ENCODE measurements around the gene EPDR1. TPM values are rescaled to one million over a fixed set of nuclear protein-coding genes. Genes with fewer than 3 reads are reported as not detected.

The EPDR1 gene
- total and polyA plus RNA-seq, 2 of the 4 experiments (the other 2 are of a cell fraction) = under 0.01 to 0.09 TPM

DNA sequence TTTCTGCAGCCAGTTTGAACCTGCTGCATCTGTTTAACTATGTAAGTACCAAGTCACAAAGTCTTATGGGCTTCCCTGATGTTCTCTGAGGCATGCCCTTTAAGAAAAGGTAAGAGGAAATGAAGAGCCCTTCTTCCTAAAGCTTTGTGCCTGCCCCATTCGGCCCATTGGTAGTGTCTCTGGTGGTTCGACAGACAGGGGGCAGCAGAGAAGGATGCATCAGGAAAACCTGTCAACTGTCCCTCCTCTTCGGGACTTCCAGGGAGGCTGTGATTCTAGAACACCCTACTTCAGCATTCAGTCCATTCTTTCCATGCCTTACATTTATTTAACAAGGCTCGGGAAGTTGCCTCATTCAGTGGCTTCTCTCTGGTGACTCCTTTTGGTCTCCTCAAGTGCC lies 1.9 kb upstream of the EPDR1 start:
- Histone ChIP-seq H4K91ac (ENCODE audit: insufficient read depth, low read depth, low read length) (no peak overlapping the region), H3K18ac (ENCODE audit: low read depth, low read length) (no peak overlapping the region), H4K8ac (ENCODE audit: low read depth in 2 of 2, low read length in 2 of 2) (no peak overlapping the region), H2AFZ (replicated peaks; ENCODE audit: low read length, poor library complexity) (no peak overlapping the region), H2BK15ac (ENCODE audit: low read depth, low read length) (no peak overlapping the region), H4K5ac (ENCODE audit: low read depth, low read length) (no peak overlapping the region), H3K4me2 (ENCODE audit: low read depth, low read length) (no peak overlapping the region), H3K23ac (ENCODE audit: low read depth, low read length) (no peak overlapping the region), H3K9me1 (ENCODE audit: insufficient read depth, low read length) (no peaks in the 10 kb centered on the region), H3K36me3 (ENCODE audit: control insufficient read depth, insufficient read depth, low read length) (no peaks in the 10 kb centered on the region), H2AK5ac (ENCODE audit: low read depth, low read length) (no peak overlapping the region), H3K56ac (ENCODE audit: extremely low read depth, insufficient read depth, low read length) (no peak overlapping the region), H3K9me3 (ENCODE audit: control insufficient read depth, insufficient read depth, low read length) (no peaks in the 10 kb centered on the region), H2BK5ac (ENCODE audit: low read depth, low read length, poor library complexity, severe bottlenecking) (no peak overlapping the region), H2BK20ac (ENCODE audit: low read depth, low read length) (no peak overlapping the region), H2BK120ac (ENCODE audit: low read depth, low read length) (no peak overlapping the region), H3K27me3 (ENCODE audit: control insufficient read depth, insufficient read depth, low read length) (peaks cover 3% of the 10 kb centered on the region; the same call in 1 of the 2 replicates), H3K4me3 (ENCODE audit: insufficient read depth, low read depth, low read length) (no peak overlapping the region), H2AK9ac (replicated peaks; ENCODE audit: low read depth, low read length, poor library complexity) (no peak overlapping the region), H3K4me1 (ENCODE audit: control insufficient read depth, insufficient read depth, low read length) (no peaks in the 10 kb centered on the region), H3K9ac (ENCODE audit: low read depth, low read length) (no peak overlapping the region), H3K14ac (replicated peaks; ENCODE audit: low read depth, low read length) (no peak overlapping the region), H3K79me1 (ENCODE audit: low read depth in 1 of 2, low read length in 2 of 2) (no peaks in the 10 kb centered on the region), H3K27ac (ENCODE audit: insufficient read depth, low read length) (no peak overlapping the region), H4K20me1 (ENCODE audit: insufficient read depth, low read length) (no peaks in the 10 kb centered on the region), H3K4ac (ENCODE audit: low read depth, low read length) (no peak overlapping the region)
- no CpG with 5 or more reads among the region's 4 CpGs for WGBS, 2 experiments (ENCODE audit: extremely low coverage in 2 of 2, insufficient read length in 1 of 2)
- BruUV-seq (replicated peaks) = no TSS peak
- ATAC-seq (ENCODE audit: low read depth) (no peak), DNase-seq (no peak)
- ChIA-PET CTCF (interaction anchor here (0.6 kb wide), 1 partner anchor 17 kb away, joined by 8 read pairs; no protein-coding TSS in a partner anchor), POLR2A (ENCODE audit: unreplicated experiment) (no interaction called here)
- intact Hi-C loops (cut with micrococcal nuclease) = no loop called here
- TF ChIP-seq RAD21 (IDR thresholded peaks at IDR 0.05; ENCODE audit: low read length) = no peak
- TF ChIP-seq RCOR1 (IDR thresholded peaks at IDR 0.05; ENCODE audit: insufficient replicate concordance, low read length) = no peak
- TF ChIP-seq, protein P1, sequence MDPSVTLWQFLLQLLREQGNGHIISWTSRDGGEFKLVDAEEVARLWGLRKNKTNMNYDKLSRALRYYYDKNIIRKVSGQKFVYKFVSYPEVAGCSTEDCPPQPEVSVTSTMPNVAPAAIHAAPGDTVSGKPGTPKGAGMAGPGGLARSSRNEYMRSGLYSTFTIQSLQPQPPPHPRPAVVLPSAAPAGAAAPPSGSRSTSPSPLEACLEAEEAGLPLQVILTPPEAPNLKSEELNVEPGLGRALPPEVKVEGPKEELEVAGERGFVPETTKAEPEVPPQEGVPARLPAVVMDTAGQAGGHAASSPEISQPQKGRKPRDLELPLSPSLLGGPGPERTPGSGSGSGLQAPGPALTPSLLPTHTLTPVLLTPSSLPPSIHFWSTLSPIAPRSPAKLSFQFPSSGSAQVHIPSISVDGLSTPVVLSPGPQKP (IDR thresholded peaks at IDR 0.05; ENCODE audit: borderline replicate concordance, low read depth, low read length) = no peak
- no peak for TF ChIP-seq CHD1 (IDR thresholded peaks at IDR 0.05; ENCODE audit: low read depth, low read length)
- no peak for TF ChIP-seq POLR2A (IDR thresholded peaks at IDR 0.05; ENCODE audit: low read depth, low read length)
- TF ChIP-seq BHLHE40 (IDR thresholded peaks at IDR 0.05; ENCODE audit: low read depth, low read length) = no peak
- dilution Hi-C loops (cut with HindIII; ENCODE audit: low sequenced_read_pairs, unreplicated experiment) = no loop called here
- in situ Hi-C loops (cut with MboI; ENCODE audit: low sequenced_read_pairs) = no loop called here
